Vagina (tissue), 2 donors: ENCODE measurements around the gene ENOX1. TPM values are rescaled to one million over a fixed set of nuclear protein-coding genes. Genes with fewer than 3 reads are reported as not detected.

Experiments
- DNase-seq, 2 donors: peaks; one replicate each; pipeline ENCODE4 v3.0.0-alpha.2; 2017; ENCODE audit errors: extremely low spot score in 2 of 2
- H3K27ac ChIP-seq: fragments of 200-600 bp; sonication (generic); one replicate; pipeline ENCODE4 v1.5.1; 2019
- H3K27me3 ChIP-seq: fragments of 200-600 bp; sonication (generic); one replicate; pipeline ENCODE4 v1.5.1; 2019
- H3K36me3 ChIP-seq, 2 donors: fragments of 200-600 bp; sonication (generic); one replicate each; pipeline ENCODE4 v1.5.1; 2017 to 2019
- H3K4me1 ChIP-seq: fragments of 200-600 bp; sonication (generic); one replicate; pipeline ENCODE4 v1.5.1; 2019
- H3K4me3 ChIP-seq, 2 donors: fragments of 200-600 bp; sonication (generic); 1 replicate in 1 of 2; 2 replicates in 1 of 2; pipeline ENCODE4 v1.5.1; 2016 to 2019
- H3K9me3 ChIP-seq: fragments of 200-600 bp; sonication (generic); one replicate; pipeline ENCODE4 v1.5.1; 2019
- POLR2A ChIP-seq, 2 donors: fragments of 450-650 bp; IDR thresholded peaks; one replicate each; pipeline ENCODE4 v1.6.1; 2017; ENCODE audit warnings: antibody characterized with exemption in 2 of 2, mild to moderate bottlenecking in 2 of 2, moderate library complexity in 2 of 2
- POLR2AphosphoS5 ChIP-seq, 2 donors: sonication (generic); formaldehyde crosslinking; IDR thresholded peaks; one replicate each; pipeline ENCODE4 v1.9.0; 2017; ENCODE audit warnings: antibody characterized with exemption in 2 of 2, mild to moderate bottlenecking in 2 of 2, low read depth in 1 of 2; ENCODE audit not compliant: insufficient read depth in 1 of 2
- intact Hi-C: fragments of 100-400 bp; cut with DNase I; formaldehyde crosslinking; loops from one replicate; pipeline ENCODE4 v1.15.1; 2023
- total RNA-seq: library from RNA; depleted of rRNA; stranded (reverse); fragments of >200 nt; gene quantifications from one replicate; pipeline ENCODE4 v1.2.3, GENCODE V29; 2016
- TF ChIP-seq, protein P1 (sequence below), 3 experiments: fragments of 450-650 bp in 2 of 3; fragments of 200-600 bp in 1 of 3; sonication (generic) in 1 of 3; IDR thresholded peaks; one replicate each; pipeline ENCODE4 v1.5.1; 2017 to 2019; ENCODE audit warnings: antibody characterized with exemption in 3 of 3, mild to moderate bottlenecking in 2 of 3, moderate library complexity in 2 of 3

The ENOX1 gene
- total RNA-seq, 1 donor from 2014 or later: 2.7 TPM

DNA sequence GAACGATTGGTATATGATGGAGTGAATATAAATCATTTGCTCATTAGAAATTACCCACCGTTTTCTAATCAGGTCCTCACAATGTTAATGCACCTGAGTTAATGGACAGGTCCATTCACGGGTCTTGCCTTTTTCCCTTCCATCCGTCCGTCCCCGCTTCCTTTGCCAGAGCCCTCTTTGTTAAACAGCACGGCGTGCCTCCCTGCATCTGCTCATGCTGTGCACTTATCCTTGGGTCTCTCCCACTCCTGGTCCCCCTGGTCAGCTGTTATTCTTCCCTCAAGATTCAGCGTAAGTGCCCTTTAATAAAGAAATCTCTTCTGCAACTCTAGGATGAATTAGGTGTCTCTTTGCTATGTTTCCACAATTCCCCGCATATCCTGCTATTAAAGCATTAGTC is 438.9 kb downstream of the ENOX1 start:
- intact Hi-C loops: no loop called here
- Histone ChIP-seq H3K4me1 (peaks cover 4% of the 10 kb centered on the region), H3K36me3 (no peaks in the 10 kb centered on the region), H3K4me3 (no peak overlapping the region), H3K27ac (no peak overlapping the region), H3K9me3 (no peaks in the 10 kb centered on the region), H3K27me3 (no peaks in the 10 kb centered on the region)
- TF ChIP-seq POLR2A (IDR thresholded peaks at IDR 0.05) (no peak), POLR2AphosphoS5 (IDR thresholded peaks at IDR 0.05; ENCODE audit: insufficient read depth in 1 of 2, low read depth in 1 of 2) (no peak)
- TF ChIP-seq, protein P1, sequence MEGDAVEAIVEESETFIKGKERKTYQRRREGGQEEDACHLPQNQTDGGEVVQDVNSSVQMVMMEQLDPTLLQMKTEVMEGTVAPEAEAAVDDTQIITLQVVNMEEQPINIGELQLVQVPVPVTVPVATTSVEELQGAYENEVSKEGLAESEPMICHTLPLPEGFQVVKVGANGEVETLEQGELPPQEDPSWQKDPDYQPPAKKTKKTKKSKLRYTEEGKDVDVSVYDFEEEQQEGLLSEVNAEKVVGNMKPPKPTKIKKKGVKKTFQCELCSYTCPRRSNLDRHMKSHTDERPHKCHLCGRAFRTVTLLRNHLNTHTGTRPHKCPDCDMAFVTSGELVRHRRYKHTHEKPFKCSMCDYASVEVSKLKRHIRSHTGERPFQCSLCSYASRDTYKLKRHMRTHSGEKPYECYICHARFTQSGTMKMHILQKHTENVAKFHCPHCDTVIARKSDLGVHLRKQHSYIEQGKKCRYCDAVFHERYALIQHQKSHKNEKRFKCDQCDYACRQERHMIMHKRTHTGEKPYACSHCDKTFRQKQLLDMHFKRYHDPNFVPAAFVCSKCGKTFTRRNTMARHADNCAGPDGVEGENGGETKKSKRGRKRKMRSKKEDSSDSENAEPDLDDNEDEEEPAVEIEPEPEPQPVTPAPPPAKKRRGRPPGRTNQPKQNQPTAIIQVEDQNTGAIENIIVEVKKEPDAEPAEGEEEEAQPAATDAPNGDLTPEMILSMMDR (IDR thresholded peaks at IDR 0.05): no peak
- no peak for DNase-seq

DNA sequence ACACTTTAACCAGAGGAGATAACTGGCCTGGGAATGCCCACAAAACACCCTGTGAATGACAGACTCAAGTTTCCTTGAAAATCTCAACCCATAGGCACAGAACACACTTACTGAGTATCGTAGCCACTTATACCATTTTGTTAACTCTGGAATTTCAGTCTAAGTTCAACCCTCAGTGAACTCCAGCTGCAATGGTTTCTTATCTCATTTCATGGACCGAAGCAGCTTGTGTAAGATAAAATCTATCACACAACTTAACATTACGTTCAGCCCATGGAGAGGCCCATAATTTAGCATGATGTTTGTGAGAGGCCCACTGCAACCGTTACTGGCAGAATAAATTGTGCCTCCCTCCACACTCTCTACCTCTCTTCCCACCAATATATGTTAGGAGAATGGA is 440.3 kb downstream of the ENOX1 start:
- TF ChIP-seq POLR2A (IDR thresholded peaks at IDR 0.05) (no peak), POLR2AphosphoS5 (IDR thresholded peaks at IDR 0.05; ENCODE audit: insufficient read depth in 1 of 2, low read depth in 1 of 2) (no peak)
- TF ChIP-seq, protein P1 (IDR thresholded peaks at IDR 0.05): no peak
- no peaks in the 10 kb centered on the region for H3K27me3 ChIP-seq
- H3K4me3 ChIP-seq: no peak overlapping the region
- H3K36me3 ChIP-seq: no peaks in the 10 kb centered on the region
- peaks cover 4% of the 10 kb centered on the region for H3K4me1 ChIP-seq
- intact Hi-C loops: no loop called here
- no peak for DNase-seq
- H3K27ac ChIP-seq: no peak overlapping the region
- no peaks in the 10 kb centered on the region for H3K9me3 ChIP-seq

DNA sequence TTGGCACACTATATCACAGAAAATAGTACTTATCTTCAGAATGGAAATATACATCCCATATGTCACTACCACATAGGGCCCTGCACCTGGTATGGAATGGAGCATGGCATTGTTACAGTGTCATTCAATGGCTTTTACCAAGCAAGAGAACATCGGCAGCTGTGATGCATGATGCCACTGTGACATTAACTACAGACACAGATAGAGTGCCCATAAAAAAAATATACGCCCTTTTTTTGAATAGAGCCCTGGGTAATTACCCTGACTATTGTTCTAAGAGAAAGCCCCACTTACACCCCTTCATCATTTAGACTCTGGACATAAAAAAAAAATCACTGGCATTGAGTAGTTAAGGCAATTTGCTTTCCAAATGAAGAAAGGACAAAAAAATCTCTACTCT is 443.1 kb downstream of the ENOX1 start:
- H3K4me3 ChIP-seq: no peak overlapping the region
- no peak for TF ChIP-seq POLR2A (IDR thresholded peaks at IDR 0.05)
- no peak for TF ChIP-seq POLR2AphosphoS5 (IDR thresholded peaks at IDR 0.05; ENCODE audit: insufficient read depth in 1 of 2, low read depth in 1 of 2)
- TF ChIP-seq, protein P1 (IDR thresholded peaks at IDR 0.05): no peak
- no peaks in the 10 kb centered on the region for H3K36me3 ChIP-seq
- DNase-seq: no peak
- H3K4me1 ChIP-seq: peaks cover 4% of the 10 kb centered on the region
- intact Hi-C loops: loop anchor here (1.0 kb wide), 1 partner anchor 19 kb away; no protein-coding TSS in a partner anchor
- H3K9me3 ChIP-seq: no peaks in the 10 kb centered on the region
- no peak overlapping the region for H3K27ac ChIP-seq
- no peaks in the 10 kb centered on the region for H3K27me3 ChIP-seq

DNA sequence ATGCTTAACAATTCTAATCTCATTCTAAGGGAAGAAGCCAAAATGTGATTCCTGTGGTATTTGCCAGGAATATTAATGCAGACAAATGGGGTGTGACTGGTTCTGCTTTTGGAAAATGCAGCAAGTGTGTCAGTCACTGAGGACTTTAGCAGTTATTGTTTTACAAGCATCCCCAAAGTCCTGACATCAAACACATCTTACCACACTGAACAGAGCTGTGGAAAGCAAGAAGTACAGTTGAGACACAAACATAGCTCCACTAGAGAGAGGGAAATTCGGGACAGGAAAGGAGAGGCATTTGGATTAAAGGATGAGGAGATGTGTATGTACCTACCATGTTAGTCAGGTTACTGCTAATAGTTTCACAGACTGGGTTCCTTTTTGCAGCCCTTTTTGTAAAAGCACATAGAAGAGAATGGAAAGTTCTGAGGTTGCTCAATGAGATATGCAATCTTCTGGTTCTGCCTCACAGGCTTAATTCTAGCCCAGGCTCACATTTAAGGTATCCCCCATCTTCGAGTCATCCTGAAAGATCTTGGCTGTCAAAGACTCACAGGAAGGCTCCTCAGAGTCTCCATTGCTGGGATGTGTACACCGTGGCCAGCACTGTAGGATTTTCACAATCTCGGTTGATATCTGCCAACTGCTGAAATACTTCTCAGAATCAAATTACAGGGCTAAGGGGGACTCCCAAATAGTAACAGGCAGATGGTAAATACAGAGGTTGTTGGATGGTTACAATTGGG is 446.8 kb downstream of the ENOX1 start:
- no peaks in the 10 kb centered on the region for H3K4me1 ChIP-seq
- no peak overlapping the region for H3K27ac ChIP-seq
- intact Hi-C loops: no loop called here
- TF ChIP-seq POLR2AphosphoS5 (IDR thresholded peaks at IDR 0.05; ENCODE audit: insufficient read depth in 1 of 2, low read depth in 1 of 2) (no peak), POLR2A (IDR thresholded peaks at IDR 0.05) (no peak)
- TF ChIP-seq, protein P1 (IDR thresholded peaks at IDR 0.05): no peak
- no peak overlapping the region for H3K4me3 ChIP-seq
- DNase-seq: no peak
- H3K9me3 ChIP-seq: no peaks in the 10 kb centered on the region
- H3K27me3 ChIP-seq: no peaks in the 10 kb centered on the region
- H3K36me3 ChIP-seq: no peaks in the 10 kb centered on the region

DNA sequence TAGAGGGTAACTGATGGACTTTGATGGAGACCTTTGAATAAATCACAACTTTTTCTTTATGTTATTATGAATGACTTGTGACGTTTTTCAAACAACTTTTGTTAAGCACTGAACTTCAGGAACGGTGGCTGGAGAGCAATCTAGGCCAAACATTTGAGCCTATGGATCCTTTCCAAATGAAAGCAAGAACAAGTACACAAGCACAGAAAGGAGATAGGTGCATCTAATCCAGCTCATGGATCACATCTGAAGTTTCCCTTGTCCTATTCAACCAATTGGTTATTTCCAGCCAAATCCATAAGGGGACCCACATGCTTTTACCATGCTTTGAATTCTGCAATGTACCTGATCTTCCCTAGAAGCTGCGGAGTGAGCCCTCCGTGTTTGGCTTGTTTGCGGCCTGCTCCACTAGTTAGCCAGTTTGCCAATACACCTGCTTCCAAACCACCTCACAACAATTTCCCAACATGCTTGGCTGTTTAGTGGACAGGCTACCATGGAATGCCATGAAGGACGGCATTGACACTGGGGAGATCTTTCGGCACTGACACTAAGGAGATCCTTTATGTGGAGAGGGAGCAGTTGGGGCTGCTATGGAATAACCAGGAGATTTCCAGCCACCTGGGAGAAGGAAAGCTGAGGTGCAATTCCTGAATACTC is 447.5 kb downstream of the ENOX1 start:
- H3K4me3 ChIP-seq: no peak overlapping the region
- no peaks in the 10 kb centered on the region for H3K4me1 ChIP-seq
- intact Hi-C loops: no loop called here
- no peak overlapping the region for H3K27ac ChIP-seq
- no peaks in the 10 kb centered on the region for H3K27me3 ChIP-seq
- TF ChIP-seq POLR2A (IDR thresholded peaks at IDR 0.05) (no peak), POLR2AphosphoS5 (IDR thresholded peaks at IDR 0.05; ENCODE audit: insufficient read depth in 1 of 2, low read depth in 1 of 2) (no peak)
- TF ChIP-seq, protein P1 (IDR thresholded peaks at IDR 0.05): no peak
- H3K36me3 ChIP-seq: no peaks in the 10 kb centered on the region
- no peak for DNase-seq
- no peaks in the 10 kb centered on the region for H3K9me3 ChIP-seq
